Stimulated activated CD8-positive, alpha-beta memory T cell treated with anti-CD3 and anti-CD28 coated beads, Interleukin-2, amount 100 ng/mL, for 1 hour (primary cell): Measurements from ENCODE around the gene ZNF287.

Experiments used
- DNase-seq, 2 donors: peaks; one replicate each; pipeline ENCODE4 v3.0.0-alpha.2; 2020; ENCODE audit warnings: low read depth in 2 of 2

Gene ZNF287

GRCh38 chr17:16516594-16517051 is 52.4 kb downstream of the ZNF287 start:
- DNase-seq = no peak

- DNase-seq = no peak
Measured at GRCh38 chr17:16515933-16516332, 53.1 kb downstream of the ZNF287 start.

DNA sequence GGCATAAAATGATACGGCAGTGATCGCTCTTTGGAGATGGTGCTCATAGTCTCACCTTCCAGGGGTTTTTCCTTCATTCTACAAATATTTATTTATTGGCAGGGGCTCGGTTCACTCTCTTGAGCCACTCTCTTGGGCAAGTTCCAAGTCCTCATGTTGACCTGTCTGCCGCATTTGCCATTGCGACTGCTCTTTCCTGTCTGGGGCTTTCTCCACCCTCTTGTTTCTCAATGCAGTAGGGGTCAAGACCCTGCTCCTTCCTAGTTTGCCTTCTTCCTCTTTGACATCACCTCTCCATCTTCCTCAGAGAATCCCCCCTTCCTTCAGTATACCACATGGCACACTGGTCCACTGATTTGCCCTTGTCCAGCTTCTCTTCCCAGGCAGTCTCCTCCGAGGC is 55.1 kb downstream of the ZNF287 start:
- no peak for DNase-seq

DNA sequence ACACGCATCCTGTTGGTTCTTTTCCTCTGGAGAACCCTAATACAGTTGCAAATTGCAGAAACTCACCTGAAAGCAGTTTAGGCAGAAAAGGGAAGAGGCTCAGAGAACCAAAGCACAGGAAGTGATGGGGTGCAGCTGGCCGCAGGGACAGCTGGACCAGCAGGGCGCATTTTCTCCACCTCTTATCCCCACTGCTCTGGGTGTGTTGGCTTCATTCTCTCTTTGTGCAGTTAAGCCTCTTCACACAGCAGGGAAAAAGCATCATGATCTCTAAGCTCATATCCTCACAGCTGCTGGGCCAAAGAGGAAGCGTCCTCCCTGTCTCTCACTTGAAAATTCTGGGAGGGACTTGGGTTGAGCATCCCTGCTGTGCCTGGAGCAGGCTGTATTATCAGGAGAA is 57.0 kb downstream of the ZNF287 start:
- DNase-seq = no peak

DNA sequence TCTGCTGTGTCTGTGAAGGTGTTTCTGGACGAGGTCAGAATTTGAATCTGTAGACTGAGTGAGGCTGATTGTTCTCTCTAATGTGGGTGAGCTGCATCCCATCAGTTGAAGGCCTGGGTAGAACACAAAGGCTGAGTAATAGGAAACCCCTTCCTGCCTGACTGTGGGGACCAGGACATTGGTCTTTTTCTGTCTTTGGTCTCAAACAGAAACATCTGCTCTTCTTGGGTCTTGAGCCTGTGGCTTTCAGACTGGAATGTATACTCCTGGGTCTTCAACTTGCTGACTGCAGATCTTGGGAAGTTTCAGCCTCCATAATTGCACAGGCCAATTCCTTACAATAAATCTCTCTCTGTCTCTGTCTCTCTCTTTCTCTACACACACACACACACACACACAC is 57.4 kb downstream of the ZNF287 start:
- no peak for DNase-seq

GRCh38 chr17:16507918-16508533 is 61.0 kb downstream of the ZNF287 start:
- no peak for DNase-seq

DNA sequence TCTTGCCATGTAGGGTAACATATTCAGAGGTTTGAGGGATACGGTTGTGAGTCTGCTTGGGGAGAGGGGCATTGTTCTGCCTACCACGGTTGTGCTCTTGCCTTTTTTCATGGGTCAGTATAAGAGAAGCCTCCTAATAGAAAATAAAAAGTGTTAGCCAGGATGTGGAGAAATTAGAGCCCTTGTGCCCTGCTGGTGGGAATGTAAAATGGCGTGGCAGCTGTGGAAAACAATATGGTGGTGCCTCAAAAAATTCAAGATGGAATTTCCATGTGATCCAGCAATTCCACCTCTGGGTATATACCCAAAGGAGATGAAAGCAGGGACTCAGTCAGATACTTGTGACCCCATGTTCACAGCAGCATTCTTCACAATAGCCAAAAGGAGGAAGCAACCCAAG is 62.8 kb downstream of the ZNF287 start:
- DNase-seq = no peak

DNA sequence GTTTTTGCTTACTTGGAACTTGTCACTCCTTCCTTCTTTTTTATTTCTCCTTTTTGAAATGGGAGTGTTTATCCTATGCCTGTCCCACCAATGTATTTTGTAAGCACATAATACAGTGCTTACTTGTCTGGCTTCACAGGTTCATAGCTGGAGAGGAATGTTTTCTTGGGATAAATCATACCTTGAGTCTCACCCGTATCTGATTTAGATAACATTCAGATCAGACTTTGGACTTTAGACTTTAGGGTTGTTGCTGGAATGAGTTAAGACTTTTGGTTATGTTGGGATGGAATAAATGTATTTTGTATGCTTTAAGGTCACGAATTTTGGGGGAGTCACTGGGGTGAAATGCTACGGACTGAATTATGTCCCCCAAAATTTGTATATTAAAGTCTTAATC is 64.0 kb downstream of the ZNF287 start:
- DNase-seq = no peak
